CD4-positive, alpha-beta T cell treated with Interleukin-12 subunit alpha and Interleukin-12 subunit beta, for 1 hour (primary cell): ENCODE data around the gene ITK.

Source experiments
- DNase-seq: peaks from one replicate; pipeline ENCODE4 v3.0.0-alpha.2; 2020

Gene ITK

GRCh38 chr5:157248821-157249470 lies 68.3 kb downstream of the ITK start:
- peak; percentile 54 for DNase-seq

GRCh38 chr5:157252711-157253465 lies 72.2 kb downstream of the ITK start:
- peak; percentile 80 for DNase-seq

DNA sequence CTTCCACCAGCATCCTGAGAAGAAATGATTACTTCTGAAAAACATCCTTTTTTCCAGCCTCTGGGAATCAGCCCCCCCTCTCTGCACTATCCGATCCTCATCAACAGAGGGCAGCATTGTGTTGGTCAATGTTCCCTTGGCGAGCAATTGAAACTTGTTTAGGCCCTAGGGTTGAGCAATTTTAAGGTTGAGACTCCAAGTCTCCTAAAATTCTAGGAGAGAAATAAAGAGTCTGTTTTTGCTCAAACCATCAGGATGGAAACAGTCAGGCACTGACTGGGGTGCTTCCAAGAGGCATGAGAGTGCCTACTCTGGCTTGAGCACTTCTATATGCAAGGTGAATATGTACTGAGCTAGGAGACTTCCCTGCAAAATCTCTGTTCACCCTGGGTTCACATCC lies 72.9 kb downstream of the ITK start:
- peak; percentile 52 for DNase-seq

DNA sequence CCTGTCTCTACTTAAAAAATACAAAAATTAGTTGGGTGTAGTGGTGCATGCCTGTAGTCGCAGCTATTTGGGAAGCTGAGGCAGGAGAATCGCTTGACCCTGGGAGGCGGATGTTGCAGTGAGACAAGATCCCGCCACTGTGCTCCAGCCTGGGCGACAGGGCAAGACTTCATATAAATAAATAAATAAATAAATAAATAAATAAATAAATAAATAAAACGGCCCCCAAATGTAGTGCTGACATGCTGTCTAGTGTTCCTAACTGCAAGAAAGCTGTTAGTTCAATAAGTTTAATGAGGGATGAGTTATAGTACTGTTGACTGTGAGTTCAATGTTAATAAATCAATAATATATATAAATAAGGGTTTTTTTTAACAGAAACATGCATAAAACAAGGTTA lies 77.8 kb downstream of the ITK start:
- no peak for DNase-seq

DNA sequence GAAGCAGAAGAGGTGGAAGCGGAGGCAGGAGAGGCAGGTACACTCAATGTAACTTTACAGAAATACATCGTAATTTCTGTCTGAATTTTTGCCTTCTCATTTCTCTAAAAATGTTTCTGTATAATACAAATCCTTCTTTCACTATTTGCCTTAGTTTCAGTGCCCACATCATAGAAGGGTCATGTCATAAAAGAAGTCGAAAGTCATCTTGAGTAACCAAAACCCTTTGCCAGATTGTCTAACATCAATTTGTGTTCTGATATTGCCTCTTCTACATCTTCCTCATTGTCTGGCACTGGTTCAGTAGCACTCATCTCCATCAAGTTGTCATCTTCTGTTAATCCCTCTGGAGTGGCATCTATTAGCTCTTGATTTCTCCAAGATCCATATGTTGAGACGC lies 79.1 kb downstream of the ITK start:
- DNase-seq = no peak

GRCh38 chr5:157263496-157264090 lies 83.0 kb downstream of the ITK start:
- DNase-seq = no peak

DNA sequence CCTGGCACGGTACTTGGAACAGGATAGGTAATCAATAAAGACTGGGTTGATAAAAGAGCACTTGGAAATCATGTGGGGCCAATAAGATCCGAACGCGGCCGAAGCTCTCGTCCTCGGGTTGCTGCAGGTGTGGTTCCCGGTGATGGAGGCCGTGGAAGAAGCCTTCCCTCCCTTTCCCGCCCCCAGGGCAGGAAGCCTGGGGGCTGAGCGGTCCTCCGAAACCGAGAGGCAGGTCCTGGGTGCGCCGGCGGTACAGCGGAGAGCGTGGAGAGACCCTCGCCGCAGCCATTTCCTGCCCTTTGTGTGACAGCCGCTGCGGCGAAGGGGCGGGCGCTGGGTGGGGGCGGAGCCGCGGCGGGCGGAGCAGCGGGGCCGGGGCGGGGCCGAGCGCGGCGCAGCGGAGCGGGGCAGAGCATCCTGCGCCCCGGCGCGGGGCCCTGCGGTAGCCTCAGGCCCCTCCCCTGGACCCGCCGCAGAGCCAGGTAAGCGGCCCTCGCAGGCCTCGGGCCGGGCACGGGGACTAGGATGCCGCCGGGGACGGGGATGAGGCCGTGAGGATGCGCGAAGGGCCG lies 85.2 kb downstream of the ITK start, which contains the start of gene CYFIP2:
TSS of gene CYFIP2 (plus strand) at position 410 of the 572 bp plus-strand sequence. CDS start 19,239 bp downstream, outside the sequence.
- peak; percentile 89 for DNase-seq

DNA sequence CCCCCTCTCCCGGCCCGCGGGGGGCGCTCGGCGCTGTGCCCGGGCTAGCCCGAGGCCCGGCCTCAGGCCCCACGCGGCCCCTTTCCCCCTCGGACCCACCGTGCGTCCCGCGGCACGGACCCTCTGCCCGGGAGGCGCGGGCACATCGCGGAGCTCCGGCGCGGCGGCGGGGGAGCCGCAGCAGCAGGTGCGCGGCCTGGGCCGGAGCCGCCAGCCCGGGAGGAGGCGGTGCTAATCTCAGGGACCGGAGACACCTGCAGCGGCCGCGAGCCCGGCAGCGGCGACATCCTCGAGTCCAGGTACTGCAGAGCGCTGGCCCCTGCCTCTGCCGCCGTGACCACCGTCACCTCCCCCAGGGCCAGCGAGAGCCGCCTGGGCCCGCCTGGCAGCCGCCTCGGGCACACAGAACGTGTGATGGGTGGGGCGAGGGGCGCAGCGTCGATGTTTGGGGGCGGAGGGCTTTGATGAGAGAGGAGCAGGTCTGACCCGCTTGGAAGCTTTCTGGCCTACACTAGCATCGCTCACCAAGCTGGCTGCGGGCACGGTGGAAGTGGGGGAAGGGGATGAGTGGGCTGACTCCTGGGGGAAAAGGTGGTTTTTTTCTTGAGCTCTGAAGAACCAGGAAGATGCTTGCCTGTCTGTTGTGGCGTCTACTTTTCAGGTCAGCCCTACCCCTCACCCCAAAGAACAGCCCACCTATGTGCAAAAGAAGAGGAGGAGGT lies 85.8 kb downstream of the ITK start:
- peak; percentile 59 for DNase-seq

DNA sequence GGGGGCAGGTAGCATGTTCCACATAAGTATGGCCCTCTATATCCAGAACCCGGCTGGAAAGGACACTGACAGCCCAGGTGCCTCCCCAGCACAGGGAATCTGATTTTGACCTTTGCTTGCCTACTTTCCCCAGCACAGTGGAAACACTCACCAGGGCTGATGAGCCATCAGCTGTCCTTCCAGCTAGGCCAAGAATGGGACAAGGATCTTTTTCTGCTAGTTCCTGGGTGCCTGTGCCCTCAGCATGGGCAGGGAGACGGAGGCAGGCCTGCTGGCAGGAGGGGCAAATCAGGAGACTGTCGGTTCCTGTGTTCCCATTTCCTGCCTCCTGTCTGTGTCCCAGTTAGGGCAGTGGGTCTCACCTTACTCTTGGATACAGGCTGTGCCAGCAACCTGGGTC lies 86.4 kb downstream of the ITK start:
- no peak for DNase-seq

- DNase-seq = no peak
Measured at GRCh38 chr5:157267761-157268480, 87.3 kb downstream of the ITK start.

DNA sequence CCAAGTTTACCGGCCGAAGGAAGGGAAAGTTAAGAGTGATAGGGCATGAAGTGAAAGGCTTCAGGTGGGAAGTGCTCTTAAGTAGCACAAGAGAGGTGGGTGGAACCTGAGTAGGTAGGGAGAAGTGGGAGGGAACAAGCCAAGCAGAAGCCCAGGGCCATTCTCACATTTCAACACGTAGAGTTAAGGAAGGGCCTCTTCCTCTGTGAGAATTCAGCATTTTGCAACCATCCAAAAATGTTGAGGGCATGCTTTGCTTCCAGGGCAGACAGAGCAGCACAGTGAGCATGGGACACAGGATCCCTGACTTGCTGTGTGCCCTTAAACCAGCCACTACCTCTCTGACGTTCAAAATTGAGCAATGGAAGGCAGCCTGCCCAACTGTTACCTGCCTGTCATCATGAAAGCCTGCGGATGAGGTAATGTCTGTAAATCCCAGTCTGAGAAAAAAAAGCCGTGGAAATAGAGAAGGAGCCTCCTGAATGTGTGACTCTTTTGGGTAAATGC lies 88.6 kb downstream of the ITK start:
- DNase-seq = peak; percentile 49

DNA sequence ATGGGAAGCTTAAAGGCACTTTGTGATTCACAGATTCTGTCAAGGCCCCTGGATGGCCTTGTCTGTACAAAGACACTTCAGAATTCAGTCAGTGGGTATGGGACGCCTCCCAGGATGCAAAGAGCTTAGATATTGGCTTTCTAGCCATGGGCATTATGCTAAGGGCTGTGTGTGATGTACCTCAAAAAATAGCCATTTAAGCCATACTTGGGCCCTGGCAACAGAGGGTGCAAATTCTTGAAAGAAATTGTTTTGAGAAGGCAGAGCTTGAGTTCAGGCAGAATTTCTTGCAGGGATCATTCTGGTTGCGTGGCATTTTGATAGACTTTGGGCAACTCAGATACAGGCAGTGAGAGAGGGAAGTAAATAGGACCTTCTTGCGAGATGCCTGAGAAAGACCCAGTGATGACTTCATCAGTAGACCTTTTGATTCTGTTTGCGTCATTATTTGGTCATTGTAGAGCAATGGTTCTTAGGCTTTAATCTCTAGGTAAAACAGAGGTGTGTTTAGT lies 89.2 kb downstream of the ITK start:
- no peak for DNase-seq

GRCh38 chr5:157270771-157271170 lies 90.1 kb downstream of the ITK start:
- no peak for DNase-seq

- DNase-seq = peak; percentile 94
Measured at GRCh38 chr5:157271740-157272271, 91.2 kb downstream of the ITK start.

DNA sequence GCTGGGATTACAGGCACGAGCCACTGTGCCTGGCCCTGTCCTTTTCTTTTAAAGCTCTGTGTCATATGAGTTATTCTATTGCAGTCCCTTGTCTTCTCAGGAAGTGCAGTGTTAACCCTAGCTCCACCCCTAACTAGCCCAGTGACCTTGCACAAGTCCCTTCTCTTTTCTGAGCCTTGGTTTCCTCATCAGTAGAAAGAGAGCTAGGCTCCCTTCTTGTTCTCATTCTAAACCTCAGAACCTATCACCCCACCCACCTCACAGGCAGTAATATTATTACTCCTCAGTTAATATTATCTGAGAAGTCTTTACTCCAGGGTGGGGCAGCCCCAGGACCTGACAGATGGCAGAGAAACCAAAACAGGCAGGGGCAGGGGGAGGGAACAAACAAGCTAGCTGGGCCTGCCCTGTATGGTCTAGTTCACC lies 92.5 kb downstream of the ITK start:
- peak; percentile 62 for DNase-seq

DNA sequence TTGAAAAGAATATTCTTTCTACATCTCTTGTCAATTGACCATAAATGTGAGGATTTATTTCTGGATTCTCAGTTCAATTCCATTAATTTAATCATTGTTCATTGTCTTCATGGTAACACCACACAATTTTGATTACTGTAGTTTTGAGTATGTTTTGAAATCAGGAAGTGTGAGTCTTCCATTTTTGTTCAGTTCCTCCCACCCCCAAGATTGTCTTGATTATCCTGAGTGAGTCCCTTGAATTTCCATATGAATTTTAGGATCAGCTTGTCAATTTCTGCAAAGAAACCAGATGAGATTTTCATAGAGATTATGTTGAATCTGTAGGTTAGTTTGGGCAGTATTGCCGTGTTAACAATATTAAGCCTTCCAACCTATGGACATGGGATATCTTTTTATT lies 94.8 kb downstream of the ITK start:
- DNase-seq = no peak

- DNase-seq = no peak
Measured at GRCh38 chr5:157278319-157279037, 97.8 kb downstream of the ITK start.

GRCh38 chr5:157279605-157280239 lies 99.1 kb downstream of the ITK start:
- no peak for DNase-seq

DNA sequence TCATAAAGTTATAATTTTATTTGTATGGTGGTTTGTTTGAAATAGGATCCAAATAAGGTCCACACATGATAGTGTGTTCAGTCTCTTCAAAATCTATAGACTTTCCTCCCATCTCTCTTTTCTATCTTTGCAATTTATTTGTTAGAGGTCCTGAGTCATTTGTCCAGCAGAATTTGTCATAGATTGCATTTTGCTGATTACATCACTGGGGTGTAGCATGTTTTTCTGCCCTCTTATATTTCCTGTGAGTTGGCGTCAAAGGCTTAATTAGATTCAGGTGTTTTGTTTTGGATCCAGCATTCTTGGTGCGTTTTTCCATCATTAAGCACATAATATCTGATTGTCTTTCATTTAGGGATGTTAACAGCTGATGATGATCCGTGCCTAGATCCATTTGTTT lies 100.3 kb downstream of the ITK start:
- no peak for DNase-seq

- no peak for DNase-seq
Measured at GRCh38 chr5:157282150-157282549, 101.5 kb downstream of the ITK start.
